Stimulated activated CD4-positive, alpha-beta T cell treated with anti-CD3 and anti-CD28 coated beads, TNF-alpha, amount 100 ng/mL, for 48 hours (primary cell): ENCODE measurements around the gene PARD3B.

ENCODE experiments used
- DNase-seq, 3 donors: peaks; one replicate each; pipeline ENCODE4 v3.0.0-alpha.2; 2020; ENCODE audit warnings: low read depth in 3 of 3

Gene PARD3B

GRCh38 chr2:204583773-204584172 lies 38.5 kb downstream of the PARD3B start:
- DNase-seq: no peak

GRCh38 chr2:204585930-204586329 lies 40.7 kb downstream of the PARD3B start:
- no peak for DNase-seq

- no peak for DNase-seq
Measured at GRCh38 chr2:204586444-204587180, 41.3 kb downstream of the PARD3B start.

GRCh38 chr2:204590063-204590462 lies 44.8 kb downstream of the PARD3B start:
- no peak for DNase-seq

- DNase-seq: no peak
Measured at GRCh38 chr2:204591225-204591624, 46.0 kb downstream of the PARD3B start.

DNA sequence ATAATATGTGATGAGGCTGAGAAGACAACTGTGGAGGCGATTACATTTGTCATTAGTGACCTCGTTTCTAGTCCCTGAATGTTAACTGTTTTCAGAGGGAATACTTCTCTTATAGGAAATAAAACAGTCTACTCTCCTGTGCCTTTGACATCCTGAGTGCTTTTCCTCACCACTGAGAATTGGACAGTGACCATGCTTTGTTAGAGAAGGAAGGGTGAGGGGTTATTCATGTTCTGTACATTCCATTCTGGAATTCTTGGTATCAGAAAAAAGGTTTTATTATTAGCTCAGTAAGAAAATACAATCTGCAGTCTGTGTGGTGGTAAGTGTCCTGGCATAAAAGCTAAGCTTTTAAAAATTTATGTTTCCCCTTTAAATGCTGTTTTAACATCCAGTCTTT lies 58.8 kb downstream of the PARD3B start:
- no peak for DNase-seq

- no peak for DNase-seq
Measured at GRCh38 chr2:204608237-204608939, 63.1 kb downstream of the PARD3B start.

DNA sequence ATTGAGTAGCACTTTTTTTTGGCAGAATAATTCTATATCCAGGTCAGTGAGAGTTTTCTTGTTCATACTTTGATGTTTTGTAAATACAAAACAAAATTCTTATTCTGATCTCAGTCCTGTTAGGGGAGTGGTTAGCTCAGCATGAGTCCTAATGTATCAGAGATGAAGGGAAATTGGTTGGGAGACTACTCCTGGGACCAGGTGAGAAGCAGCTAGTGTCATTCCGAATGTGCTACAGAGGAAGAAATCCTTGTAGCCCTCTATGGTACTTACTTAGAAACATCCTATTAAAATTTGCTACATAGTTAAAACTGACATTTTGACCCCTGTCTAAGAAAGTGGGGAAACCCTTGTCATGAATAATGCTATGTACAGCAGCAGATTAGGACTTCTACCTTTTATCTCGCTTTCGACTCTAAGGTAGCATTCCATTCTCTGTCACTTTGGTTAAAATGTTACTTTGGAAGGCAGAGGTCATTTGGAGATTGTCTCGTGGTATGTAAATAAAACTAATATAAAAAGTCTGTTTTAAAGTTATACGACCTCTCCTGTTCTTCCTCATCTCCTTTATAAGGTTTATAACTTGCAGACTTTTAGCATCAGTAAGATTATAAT lies 65.8 kb downstream of the PARD3B start:
- DNase-seq: no peak

DNA sequence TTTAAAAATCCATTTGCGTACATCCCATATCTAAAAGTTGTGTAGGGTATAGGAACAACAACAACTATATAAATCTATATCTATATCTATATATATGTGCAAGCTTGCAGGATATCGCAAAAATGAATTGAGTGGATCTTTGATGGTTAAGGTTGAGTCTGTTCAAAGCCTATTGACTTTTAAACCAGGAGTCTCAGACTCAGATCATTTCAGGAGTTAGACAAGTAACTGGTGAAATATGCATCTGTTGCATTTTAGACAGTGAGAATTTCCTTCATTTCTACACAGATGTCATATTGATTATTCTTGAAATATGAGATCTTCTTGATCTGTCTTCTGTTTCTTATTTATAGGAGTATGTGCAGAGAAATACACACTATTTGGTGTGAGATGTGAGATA lies 66.5 kb downstream of the PARD3B start:
- DNase-seq: no peak

- DNase-seq: no peak
Measured at GRCh38 chr2:204613635-204614034, 68.4 kb downstream of the PARD3B start.

GRCh38 chr2:204615456-204615855 lies 70.2 kb downstream of the PARD3B start:
- DNase-seq: no peak

DNA sequence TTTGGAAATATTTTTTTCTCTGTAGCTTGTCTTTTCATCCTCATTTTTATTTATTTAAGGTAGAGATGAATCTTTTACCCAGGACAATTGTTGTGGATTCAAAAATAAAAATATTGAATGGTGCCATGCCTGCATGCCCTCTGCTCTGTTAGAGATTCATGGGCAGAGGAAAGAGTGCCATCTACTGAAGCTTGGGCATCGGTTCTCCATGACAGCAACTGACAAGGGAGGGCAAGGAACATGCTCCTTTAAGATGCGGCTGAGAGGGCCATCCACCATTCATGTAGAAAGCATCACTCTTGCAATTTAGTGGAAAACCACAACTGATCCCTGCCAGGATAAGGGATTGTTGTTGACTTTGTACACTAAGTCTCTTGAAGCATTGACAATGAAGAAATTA lies 79.9 kb downstream of the PARD3B start:
- no peak for DNase-seq

GRCh38 chr2:204628926-204629712 lies 83.8 kb downstream of the PARD3B start:
- DNase-seq: no peak

DNA sequence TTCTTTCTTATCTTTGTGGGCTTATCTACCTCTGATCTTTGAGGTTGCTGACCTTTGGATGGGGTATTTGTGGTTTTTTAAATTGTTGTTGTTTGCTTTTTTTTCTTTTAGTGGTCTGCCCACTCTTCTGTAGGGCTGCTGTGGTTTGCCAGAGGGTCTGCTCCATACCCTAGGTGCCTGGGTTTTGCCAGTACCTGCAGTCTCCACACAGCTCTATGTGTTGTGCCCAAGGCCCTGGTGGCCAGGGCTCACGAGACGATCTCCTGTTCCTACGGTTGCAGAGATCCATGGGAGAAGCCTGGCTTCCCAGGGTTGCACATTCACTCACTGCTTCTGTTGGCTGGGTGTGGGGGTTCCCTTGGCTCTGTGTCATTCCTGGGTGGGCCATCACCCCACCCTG lies 87.1 kb downstream of the PARD3B start:
- no peak for DNase-seq

- DNase-seq: no peak
Measured at GRCh38 chr2:204634564-204634963, 89.3 kb downstream of the PARD3B start.

- no peak for DNase-seq
Measured at GRCh38 chr2:204635478-204635877, 90.2 kb downstream of the PARD3B start.

DNA sequence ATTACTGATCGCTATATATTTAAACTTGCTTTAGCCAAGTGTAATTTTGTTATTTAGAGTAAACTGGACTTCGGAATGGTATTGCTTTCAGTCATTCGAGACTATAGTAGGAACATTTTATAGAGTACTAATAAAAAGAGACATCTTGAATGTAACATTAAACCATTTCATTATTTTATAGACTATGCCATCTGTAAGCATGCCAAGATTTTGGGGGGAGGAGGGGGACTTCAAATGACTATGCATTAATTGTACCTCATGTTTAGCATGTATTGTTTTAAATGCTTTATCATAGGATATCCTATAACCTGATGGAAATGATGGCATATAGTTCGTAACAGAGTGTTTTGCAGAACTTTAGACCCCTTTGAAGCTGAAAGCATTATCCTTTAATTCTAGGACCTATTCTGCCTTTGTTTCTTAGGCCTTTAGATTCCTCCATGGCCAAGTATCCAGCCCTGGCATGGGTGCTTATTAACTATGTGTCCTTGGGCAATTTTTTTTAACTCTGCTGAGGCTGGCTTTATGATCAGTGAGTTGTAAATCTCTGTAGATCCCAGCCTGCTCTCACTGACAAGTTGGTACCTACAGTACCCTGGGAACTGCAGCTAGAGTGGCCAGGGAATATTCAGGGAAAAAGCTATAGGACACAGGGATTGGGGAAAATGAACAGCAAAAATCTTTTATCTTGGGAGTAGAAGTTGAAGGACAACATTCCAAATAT lies 93.4 kb downstream of the PARD3B start:
- no peak for DNase-seq

- no peak for DNase-seq
Measured at GRCh38 chr2:204643326-204643725, 98.1 kb downstream of the PARD3B start.

- DNase-seq: no peak
Measured at GRCh38 chr2:204645018-204645773, 99.9 kb downstream of the PARD3B start.

- no peak for DNase-seq
Measured at GRCh38 chr2:204647626-204648025, 102.4 kb downstream of the PARD3B start.

- DNase-seq: no peak
Measured at GRCh38 chr2:204650611-204651010, 105.3 kb downstream of the PARD3B start.
